Parietal lobe (tissue), 1 donor: ENCODE data around the gene TMEM81. TPM values are rescaled to one million over a fixed set of nuclear protein-coding genes. Genes with fewer than 3 reads are reported as not detected.

Source experiments
- total RNA-seq: library from RNA; depleted of rRNA; stranded (reverse); fragments of >200 nt; gene quantifications from one replicate; pipeline ENCODE4 v1.2.3, GENCODE V29; 2014

Gene TMEM81, protein sequence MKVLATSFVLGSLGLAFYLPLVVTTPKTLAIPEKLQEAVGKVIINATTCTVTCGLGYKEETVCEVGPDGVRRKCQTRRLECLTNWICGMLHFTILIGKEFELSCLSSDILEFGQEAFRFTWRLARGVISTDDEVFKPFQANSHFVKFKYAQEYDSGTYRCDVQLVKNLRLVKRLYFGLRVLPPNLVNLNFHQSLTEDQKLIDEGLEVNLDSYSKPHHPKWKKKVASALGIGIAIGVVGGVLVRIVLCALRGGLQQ
- 4.4 TPM for total RNA-seq

DNA sequence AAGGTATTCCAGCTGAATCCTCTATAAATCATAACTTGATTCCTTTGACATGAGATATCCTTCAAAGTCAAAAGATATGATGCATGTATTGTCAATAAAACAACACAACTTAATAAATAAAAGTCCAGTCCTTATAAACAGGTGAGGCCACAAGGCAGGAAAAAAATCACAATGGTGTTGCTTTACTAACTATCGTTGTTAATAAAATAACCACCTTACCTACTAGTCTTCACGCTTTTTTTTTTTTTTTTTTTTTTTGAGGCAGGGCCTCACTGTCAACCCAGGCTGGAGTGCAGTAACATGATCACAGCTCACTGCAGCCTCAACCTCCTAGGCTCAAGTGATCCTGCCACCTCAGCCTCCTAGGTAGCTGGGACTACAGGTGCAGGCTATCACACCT, at the start of gene TMEM81:
TMEM81 (minus strand) TSS at position 101 of the 400 bp plus-strand sequence. CDS start 140 bp downstream, outside the sequence.

DNA sequence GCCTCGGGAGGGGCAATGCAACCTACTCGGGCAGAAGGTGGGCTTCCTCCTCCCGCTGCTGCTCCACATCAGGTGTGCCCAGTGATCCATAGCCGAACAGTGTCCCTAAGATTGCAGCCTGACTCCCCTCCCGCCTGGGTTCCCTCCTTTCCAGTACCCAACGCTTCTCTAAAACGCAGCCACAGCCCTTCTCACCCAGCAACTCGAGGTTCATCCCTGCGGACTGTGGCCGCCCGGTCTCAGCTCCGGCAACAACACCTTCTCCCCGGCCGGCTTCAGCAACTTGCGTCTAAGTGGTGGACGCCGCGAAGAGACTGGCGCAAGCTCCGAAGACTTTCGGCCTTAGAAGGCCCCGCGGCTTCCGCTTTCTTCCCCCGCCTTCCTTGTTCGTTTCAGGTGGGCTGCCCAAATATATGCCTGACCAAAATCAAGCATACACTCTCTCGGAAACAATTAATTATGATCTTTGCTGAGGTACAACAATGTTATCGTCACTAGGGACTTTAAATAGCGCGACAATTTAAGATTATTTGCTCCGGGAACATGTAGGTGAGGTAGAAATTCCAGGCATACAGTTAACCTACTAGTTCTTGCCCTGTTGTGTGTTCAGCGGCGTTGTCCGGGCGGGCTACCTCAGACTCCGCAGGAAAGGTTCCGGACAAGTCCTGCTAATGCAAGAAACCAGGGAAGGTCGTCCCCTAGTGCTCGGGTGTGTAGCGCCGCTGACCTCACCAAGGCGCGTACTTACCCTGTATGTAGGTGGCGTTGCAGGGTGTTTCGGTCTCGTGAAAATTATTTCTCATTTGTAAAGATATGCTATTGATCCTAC, 37.6 kb upstream of the TMEM81 start, which contains the start of gene RBBP5:
RBBP5 (minus strand) TSS at position 319 of the 829 bp plus-strand sequence; CDS start at position 214, 105 bp downstream.

DNA sequence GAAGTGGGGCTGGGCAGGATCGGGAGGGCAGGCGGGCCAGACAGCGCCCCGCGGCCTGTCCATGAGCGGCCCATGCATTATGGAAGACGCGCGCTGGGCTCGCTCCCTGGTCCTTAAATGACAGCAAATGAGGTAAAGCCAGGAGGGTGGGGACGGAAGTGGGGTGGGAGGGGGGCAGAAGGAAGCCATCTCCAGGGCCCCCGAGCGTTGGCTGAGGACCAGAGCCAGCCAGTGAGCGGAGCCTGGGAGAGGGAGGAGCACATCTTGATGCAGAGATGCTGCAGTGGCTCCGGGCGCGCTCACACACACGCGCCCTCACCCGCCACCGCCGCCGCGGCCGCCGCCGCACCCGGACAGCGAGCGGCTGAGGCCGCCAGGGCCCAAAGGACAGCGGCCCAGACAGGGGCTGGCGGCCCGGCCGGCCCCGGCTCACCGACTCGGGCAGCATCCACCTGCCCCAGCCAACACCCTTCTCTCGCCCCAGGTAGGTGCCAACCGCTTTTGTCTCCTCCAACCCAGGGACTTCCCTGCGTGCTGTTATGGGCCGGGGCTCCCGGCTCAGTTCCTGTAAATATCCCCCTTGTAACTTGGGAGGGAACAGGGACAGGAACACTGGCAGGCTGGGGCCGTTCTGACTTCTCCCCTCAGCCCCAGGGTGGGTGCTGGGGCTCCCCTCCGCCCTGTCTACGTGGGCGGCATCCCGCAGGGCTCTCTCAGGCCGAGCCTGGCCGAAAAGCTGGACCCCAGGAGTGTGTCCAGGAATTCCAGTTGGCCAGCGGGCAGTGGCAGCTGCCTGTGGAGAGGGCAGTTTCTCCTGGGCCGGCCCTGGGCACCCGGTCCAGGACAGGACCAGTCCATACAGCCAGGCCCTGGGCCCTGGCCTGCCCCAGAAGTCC, 41.1 kb downstream of the TMEM81 start, which contains the start of gene CNTN2:
CNTN2 (plus strand) TSS at position 302 of the 896 bp plus-strand sequence. CDS start 9,974 bp downstream, outside the sequence.

Other genes with a start within 250 kb of the TMEM81 start
- gene NFASC, start 213.6 kb downstream of the TMEM81 start, total RNA-seq = 125 TPM
- gene CNTN2, start 41.2 kb downstream of the TMEM81 start, total RNA-seq = 48.2 TPM
- 21.6 TPM for gene RBBP5, start 37.5 kb upstream of the TMEM81 start, total RNA-seq
- 22.5 TPM for gene DSTYK, start 127.2 kb upstream of the TMEM81 start, total RNA-seq
- 46.3 TPM for gene TMCC2, start 143.5 kb upstream of the TMEM81 start, total RNA-seq
- gene NUAK2, start 237.3 kb upstream of the TMEM81 start, total RNA-seq = 1.9 TPM